ENCODE measurements around the gene SSBP3. TPM values are rescaled to one million over a fixed set of nuclear protein-coding genes. Genes with fewer than 3 reads are reported as not detected.

The SSBP3 gene
- polyA plus RNA-seq, 1 experiment, result 34.3 TPM

DNA sequence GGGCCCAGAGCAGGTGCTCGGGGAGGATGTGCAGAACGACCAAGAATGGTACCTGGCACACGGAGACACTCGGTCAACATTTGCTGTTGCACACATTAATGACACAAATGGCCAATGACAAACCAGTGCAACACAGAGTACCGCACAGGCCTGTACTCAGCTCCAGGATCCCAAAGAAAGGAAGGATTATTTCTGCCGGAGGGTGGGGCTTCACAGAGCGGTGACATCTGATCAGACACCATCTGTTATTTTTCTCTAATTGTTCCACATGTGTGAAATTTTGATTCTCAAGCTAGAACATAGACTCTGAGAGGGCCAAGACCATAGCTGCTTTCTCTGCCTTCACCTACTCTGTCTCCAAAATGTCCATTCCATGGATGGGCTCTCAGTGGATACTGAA, 105.8 kb downstream of the SSBP3 start:
- TF ChIP-seq, protein P1, sequence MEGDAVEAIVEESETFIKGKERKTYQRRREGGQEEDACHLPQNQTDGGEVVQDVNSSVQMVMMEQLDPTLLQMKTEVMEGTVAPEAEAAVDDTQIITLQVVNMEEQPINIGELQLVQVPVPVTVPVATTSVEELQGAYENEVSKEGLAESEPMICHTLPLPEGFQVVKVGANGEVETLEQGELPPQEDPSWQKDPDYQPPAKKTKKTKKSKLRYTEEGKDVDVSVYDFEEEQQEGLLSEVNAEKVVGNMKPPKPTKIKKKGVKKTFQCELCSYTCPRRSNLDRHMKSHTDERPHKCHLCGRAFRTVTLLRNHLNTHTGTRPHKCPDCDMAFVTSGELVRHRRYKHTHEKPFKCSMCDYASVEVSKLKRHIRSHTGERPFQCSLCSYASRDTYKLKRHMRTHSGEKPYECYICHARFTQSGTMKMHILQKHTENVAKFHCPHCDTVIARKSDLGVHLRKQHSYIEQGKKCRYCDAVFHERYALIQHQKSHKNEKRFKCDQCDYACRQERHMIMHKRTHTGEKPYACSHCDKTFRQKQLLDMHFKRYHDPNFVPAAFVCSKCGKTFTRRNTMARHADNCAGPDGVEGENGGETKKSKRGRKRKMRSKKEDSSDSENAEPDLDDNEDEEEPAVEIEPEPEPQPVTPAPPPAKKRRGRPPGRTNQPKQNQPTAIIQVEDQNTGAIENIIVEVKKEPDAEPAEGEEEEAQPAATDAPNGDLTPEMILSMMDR (IDR thresholded peaks at IDR 0.05; ENCODE audit: low read depth, low read length), result no peak

DNA sequence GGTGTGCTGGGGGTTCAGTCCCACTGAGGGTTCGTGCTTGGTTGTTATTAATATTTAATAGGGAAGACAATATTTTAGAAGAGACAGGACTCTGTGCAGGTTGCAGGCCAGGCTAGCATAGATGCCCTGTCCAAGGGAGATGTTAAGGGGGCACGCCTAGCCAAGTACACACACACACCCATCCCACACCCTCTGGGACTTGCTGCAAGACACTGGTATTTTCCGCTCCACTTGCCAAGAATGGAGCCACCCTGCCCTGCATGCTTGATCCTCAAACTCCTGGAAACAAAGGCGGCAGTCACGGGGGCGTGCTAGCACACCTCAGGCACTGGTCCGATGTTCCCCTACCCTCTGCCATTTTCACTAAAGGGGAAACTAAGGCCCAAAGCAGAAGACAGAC, 107.2 kb downstream of the SSBP3 start:
- ChIA-PET CTCF (no interaction called here), POLR2A (interaction anchor here (1.0 kb wide), 1 partner anchor 36 kb away, joined by 3 read pairs; no protein-coding TSS in a partner anchor)
- no peak overlapping the region for H3K27ac ChIP-seq (ENCODE audit: low read depth, low read length)

More for the DNA sequence above, 105.8 kb downstream of the SSBP3 start:
- POLR2A ChIA-PET, result interaction anchor here (0.5 to 0.6 kb wide), 2 partner anchors 12 to 26 kb away, joined by 4 to 7 read pairs; no protein-coding TSS in a partner anchor
- no peaks in the 10 kb centered on the region for H3K27me3 ChIP-seq (ENCODE audit: control insufficient read depth, insufficient read depth, low read length)
- DNase-seq (ENCODE audit: low read depth, low spot score), result no peak
- no peak overlapping the region for H3K27ac ChIP-seq (ENCODE audit: low read depth, low read length)
- CTCF ChIA-PET, result no interaction called here
- no peak overlapping the region for H3K4me3 ChIP-seq (ENCODE audit: low read depth, low read length)
- H3K9me3 ChIP-seq (ENCODE audit: control insufficient read depth, insufficient read depth, low read length), result no peaks in the 10 kb centered on the region

GRCh38 chr1:54298284-54299033, 107.7 kb downstream of the SSBP3 start:
- POLR2A ChIA-PET, result interaction anchor here (1.0 kb wide), 1 partner anchor 36 kb away, joined by 3 read pairs; no protein-coding TSS in a partner anchor
- TF ChIP-seq, protein P1 (IDR thresholded peaks at IDR 0.05; ENCODE audit: low read depth, low read length), result no peak
- Histone ChIP-seq H3K27me3 (ENCODE audit: control insufficient read depth, insufficient read depth, low read length) (no peaks in the 10 kb centered on the region), H3K9me3 (ENCODE audit: control insufficient read depth, insufficient read depth, low read length) (no peaks in the 10 kb centered on the region), H3K27ac (ENCODE audit: low read depth, low read length) (no peak overlapping the region), H3K4me3 (ENCODE audit: low read depth, low read length) (no peak overlapping the region)
- no peak for DNase-seq (ENCODE audit: low read depth, low spot score)
- CTCF ChIA-PET, result interaction anchor here (1.5 kb wide), 1 partner anchor 13 kb away, joined by 3 read pairs; no protein-coding TSS in a partner anchor

More for the DNA sequence above, 107.2 kb downstream of the SSBP3 start:
- Histone ChIP-seq H3K4me3 (ENCODE audit: low read depth, low read length) (no peak overlapping the region), H3K27me3 (ENCODE audit: control insufficient read depth, insufficient read depth, low read length) (no peaks in the 10 kb centered on the region), H3K9me3 (ENCODE audit: control insufficient read depth, insufficient read depth, low read length) (no peaks in the 10 kb centered on the region)
- TF ChIP-seq, protein P1 (IDR thresholded peaks at IDR 0.05; ENCODE audit: low read depth, low read length), result no peak
- no peak for DNase-seq (ENCODE audit: low read depth, low spot score)

- CTCF ChIA-PET, result interaction anchor here (1.5 kb wide), 1 partner anchor 14 kb away, joined by 3 read pairs; no protein-coding TSS in a partner anchor
- H3K27ac ChIP-seq (ENCODE audit: low read depth, low read length), result no peak overlapping the region
These were observed 108.5 kb downstream of the SSBP3 start for GRCh38 chr1:54297596-54298283.

More at GRCh38 chr1:54297596-54298283, 108.5 kb downstream of the SSBP3 start:
- Histone ChIP-seq H3K4me3 (ENCODE audit: low read depth, low read length) (no peak overlapping the region), H3K9me3 (ENCODE audit: control insufficient read depth, insufficient read depth, low read length) (no peaks in the 10 kb centered on the region), H3K27me3 (ENCODE audit: control insufficient read depth, insufficient read depth, low read length) (no peaks in the 10 kb centered on the region)
- TF ChIP-seq, protein P1 (IDR thresholded peaks at IDR 0.05; ENCODE audit: low read depth, low read length), result no peak
- DNase-seq (ENCODE audit: low read depth, low spot score), result no peak
- POLR2A ChIA-PET, result interaction anchor here (1.0 kb wide), 1 partner anchor 37 kb away, joined by 3 read pairs; no protein-coding TSS in a partner anchor
